HG03025 (cell line): ENCODE measurements around the gene AVEN.
"Not testable (repeated sequence)": the region's sequence is repeated elsewhere in the genome, so short reads cannot be mapped to it uniquely, and the experiment has no call there.

Experiments
- ATAC-seq: cut with Tn5 transposase; IDR thresholded peaks from one replicate; pipeline ENCODE4 v1.9.1; 2021; ENCODE audit warnings: mild to moderate bottlenecking, moderate library complexity; ENCODE audit not compliant: unreplicated experiment, low FRiP score

AVEN gene, protein sequence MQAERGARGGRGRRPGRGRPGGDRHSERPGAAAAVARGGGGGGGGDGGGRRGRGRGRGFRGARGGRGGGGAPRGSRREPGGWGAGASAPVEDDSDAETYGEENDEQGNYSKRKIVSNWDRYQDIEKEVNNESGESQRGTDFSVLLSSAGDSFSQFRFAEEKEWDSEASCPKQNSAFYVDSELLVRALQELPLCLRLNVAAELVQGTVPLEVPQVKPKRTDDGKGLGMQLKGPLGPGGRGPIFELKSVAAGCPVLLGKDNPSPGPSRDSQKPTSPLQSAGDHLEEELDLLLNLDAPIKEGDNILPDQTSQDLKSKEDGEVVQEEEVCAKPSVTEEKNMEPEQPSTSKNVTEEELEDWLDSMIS

DNA sequence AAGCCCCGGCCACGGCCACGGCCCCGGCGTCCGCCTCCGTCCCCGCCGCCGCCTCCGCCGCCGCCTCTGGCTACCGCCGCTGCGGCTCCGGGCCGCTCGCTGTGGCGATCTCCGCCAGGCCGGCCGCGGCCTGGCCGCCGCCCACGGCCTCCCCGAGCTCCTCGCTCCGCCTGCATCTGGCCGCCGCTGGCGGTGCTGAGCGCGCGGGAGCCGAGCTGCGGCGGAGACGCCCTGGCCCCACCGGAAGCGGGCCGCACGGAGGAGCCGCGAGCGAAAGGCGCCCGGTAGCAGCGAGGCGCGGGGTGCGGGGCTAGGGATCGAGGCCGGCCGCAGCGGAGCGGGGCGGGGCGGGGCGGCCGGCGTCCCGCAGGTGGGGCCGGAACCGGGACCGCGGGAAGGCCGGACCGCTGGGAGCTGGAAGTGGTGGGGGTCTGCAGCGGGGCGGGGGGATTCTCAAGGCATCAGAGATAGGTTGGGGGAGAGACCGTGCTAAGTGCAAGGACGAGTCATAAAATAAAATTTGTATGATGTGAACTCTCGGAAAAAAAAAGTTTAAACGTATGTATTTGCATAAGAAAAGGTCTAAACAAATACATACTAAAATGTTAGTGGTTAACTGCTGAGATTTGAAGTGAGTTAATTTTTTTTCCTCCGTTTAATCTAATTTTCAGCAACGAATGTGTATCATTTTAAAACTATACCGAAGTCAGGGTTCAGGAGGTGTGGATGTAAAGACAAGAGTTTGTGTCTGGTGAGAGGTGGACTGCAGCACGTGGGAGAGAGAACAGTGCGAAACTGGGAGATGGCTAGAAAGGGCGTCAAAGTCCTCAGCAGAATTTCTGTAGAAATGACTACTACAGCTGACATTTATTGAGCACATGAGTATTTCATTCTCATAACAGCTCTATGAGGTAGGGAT, at the start of gene AVEN:
Gene AVEN, minus strand, starts transcription at position 334 of the 919 bp plus-strand sequence. Its CDS starts 158 bp downstream, at position 176.
- peak; percentile 43 for ATAC-seq

DNA sequence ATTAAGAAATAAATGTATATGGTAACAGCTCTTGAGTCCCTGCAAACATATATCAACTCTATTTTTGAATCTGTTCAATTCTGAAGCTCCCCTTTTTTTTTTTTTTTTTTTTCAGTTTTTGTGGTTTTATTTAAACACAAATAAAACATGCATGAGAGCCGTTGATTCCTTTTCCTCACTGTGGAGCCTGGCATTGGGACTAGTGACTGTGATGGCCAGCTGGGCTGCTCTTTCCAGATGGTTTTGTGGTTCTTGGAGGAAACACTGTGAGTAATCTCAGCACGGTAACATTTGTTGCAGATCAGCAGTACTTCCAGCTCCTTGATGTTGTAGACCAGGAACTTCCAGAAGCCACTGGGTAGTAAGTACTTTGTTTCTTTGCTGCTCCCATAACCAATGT, 46.7 kb upstream of the AVEN start:
- no peak for ATAC-seq

DNA sequence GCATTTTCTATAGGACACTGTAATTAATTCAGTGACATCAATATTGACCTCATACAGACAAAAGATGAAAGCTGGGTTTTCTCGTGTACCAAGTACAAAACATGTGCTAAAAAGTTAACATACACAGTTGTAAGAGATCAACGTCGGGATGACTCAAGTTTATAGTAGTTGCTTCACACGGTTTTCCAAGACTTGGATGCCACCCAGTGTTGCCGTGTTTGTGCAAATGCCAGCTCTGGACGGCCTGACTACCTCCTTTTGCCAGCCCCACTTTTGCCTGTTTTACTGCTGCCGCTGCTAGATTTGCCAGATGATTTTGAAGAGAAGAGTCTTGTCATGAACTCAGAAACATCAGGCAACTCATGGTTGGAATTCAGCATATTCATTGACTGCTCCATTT, 45.1 kb upstream of the AVEN start:
- no peak for ATAC-seq

DNA sequence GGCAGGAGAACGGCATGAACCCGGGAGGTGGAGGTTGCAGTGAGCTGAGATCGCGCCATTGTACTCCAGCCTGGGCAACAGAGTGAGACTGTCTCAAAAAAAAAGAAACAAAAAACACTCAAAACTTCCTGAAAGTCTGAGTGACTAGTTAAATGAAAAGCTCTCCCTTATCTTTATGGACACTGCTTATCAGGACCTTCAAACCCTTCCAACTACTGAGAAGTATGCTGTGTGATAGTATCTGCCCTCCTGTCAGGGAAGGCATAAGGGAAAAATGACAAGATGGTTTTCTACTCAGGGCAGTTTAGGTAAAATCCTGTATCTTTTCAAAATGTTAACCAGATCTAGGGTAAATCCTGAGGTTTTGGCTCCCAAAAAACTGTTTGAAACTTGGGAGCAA, 40.9 kb upstream of the AVEN start:
- no peak for ATAC-seq

DNA sequence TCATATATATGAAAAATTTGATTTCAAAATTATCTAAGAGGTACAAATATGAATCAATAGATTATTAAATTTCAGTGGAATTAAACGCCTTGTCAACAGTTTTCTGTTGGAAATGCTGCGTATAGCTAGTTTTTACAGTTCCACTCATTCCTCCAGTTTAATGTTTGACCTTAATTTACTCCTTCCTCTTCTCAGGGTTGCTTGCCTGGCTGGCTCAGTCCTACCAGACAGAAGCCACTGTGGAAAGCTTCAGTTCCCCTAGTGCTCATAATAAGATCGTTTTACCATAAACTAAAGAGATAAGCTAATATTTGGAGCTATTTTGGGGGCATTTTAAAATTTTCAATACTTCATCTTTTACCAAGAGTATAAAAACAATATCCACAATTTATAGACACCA, 39.9 kb upstream of the AVEN start:
- no peak for ATAC-seq

DNA sequence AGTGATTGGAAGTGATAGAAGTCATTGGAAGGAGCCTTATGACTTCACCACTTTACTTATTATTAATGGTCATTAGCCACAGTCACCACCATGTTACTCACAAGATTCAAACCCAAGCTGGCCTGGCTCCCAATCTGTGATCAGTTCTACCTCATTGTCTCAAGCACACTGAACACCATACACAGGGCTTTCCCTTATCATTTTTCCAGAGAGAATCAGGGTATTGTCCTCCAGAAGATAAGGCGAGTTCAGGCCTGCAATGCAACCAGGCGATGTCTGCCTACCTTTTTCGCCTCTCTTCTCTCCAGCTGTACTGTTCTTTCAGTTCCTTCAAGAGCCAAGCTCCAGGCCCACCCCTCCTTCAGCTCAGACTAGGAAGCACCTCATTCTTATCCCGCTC, 37.8 kb upstream of the AVEN start:
- no peak for ATAC-seq

DNA sequence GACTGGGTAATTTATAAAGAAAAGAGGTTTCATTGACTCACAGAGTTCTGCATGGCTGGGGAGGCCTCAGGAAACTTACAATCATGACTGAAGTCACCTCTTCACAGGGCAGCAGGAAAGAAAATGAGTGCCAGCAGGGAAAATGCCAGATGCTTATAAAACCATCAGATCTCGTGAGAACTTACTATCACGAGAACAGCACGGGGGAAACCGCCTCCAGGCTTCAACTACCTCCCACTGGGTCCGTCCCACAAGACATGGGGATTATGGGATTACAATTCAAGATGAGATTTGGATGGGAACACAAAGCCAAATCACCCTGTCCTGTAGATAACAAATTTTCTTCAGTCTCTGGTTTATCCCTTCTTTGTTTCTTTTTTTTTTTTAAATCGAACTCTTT, 31.0 kb upstream of the AVEN start:
- no peak for ATAC-seq

DNA sequence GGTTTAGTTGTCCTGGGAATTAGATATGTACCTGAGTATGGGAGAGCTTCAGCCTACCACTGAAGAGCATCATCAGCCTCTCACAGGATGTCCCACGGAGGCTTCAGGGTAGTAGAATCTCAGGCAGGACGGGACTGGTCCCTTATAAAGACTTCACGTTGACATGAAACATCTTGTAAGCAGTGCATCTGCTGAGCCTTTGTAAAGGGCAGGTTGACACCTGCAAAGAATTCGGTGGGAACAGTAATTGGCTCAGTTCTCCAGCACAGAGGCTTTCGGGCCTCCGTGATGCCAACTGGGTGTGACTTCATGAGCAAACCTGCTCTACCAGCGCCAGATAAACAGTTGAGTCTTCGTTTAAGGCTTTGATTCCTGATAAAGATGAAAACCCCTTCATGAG, 26.9 kb upstream of the AVEN start:
- no peak for ATAC-seq

DNA sequence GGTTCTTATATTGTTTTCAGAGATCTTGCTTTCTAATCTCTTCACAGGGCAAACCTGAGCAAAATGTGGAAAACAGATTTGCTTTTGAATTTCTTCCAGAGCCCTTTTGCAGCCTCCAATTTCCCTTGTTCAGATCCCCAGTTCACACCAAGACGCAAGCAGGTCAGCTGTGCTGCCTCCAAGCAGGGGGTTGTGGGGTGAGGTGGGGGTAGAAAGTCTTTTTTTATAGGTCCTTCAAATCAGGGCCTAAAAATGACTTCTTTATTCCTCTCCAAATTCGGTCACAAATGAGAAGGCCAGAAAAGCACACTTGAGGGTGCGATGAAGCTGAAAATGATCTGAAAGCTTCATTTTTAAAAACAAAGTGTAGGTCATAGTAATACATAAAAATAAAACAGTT, 26.3 kb upstream of the AVEN start:
- no peak for ATAC-seq

DNA sequence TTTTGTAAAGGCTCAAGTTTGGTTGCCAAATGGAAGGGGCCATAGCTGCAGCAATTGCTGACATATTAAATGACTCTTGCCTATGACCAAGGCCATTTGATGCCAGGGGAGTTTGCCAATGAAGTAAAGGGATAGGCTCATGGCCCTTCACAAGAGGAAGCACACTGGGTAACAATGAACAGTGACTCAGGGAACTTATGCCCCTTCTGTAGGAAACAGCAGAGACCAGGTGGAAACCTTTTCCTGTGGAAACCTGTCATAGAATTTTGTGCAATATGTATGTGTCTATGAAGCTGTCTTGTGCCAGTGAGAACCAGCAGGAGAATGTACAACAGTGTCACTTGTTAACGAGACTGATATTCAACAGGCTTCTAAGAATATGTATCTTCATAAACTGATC, 25.4 kb upstream of the AVEN start:
- no peak for ATAC-seq

DNA sequence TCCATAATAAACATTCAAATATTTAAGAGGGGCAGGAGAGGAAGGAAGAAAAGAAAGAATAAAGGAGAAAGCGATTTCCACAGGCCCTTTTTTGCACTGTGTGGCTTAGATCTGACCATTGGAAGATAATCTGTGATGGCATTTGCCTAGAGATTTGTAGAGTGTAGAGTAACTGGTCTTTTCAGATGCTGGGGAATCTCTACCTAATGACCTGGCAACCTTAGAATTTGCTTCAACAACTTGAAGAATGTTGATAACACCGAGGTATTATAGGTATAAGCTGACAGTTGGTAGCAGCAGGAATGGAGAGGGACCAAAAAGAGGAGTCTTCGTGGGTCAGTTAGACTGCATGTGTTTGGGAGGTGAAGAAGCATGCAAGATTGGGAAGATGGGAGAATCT, 20.9 kb upstream of the AVEN start:
- ATAC-seq = no peak

DNA sequence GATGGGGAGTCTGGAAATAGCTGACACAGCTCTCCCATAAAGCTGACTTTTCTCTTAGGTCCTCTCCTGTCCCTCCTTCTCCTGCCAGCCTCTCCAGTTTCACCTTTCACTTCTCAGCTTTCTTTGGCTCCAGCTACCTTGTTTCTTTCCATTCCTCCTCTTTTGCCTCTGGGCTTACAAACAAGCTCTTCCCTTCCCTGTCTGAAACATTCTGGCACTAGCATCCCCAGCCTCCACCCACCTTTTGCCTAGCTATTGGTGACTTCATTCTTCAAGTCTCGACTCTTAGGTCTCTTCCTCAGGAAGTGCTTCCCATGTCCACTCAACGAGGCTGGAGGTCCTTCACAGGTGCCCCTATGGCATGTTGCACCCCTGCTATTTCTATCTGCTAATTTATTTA, 20.5 kb upstream of the AVEN start:
- no peak for ATAC-seq

DNA sequence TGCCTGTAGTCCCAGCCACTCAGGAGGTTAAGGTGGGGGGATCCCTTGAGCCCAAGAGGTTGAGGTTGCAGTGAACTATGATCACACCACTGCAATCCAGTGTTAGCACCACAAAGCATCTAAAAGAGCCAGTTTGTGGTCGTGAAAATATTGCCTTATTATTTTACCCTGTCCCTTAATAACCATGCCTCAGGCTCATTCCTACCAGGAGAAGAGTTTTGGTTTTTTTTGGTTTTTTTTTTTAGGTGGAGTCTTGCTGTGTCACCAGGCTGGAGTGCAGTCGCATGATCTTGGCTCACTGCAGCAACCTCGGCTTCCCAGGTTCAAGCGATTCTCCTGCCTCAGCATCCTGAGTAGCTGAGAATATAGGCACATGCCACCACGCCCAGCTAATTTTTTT, 17.9 kb upstream of the AVEN start:
- no peak for ATAC-seq

DNA sequence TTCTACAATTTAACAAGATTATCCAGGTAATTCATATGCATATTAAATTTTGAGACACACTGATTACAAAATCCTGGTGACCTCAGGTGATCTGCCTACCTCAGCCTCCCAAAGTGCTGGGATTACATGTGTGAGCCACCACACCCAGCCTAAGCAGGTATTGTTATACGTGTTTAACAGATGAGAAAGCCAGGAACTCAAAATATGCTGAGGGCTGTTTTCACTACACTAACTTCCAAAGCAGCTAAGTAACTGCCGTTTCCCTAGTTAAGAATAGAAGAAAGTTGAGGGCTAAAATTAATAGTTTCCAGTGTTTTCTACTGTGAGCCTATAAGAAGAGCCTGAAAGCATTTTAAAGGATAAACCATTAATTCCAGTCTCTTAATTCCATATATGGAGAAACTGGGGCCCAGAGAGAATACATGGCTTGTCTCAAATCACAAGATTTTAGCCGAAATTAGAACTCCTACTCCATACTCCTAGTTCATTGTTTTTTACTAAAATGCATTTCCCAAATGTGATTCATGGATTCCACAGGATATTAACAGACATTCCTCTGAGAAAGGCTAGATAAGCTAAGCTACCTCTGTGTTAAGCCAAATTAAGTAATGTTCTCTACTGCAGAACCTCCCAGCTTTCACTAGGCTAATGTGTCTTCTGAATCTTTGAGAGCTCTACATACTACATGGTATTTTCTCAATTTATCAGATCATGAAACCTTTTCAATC, 17.0 kb upstream of the AVEN start:
- ATAC-seq = no peak

DNA sequence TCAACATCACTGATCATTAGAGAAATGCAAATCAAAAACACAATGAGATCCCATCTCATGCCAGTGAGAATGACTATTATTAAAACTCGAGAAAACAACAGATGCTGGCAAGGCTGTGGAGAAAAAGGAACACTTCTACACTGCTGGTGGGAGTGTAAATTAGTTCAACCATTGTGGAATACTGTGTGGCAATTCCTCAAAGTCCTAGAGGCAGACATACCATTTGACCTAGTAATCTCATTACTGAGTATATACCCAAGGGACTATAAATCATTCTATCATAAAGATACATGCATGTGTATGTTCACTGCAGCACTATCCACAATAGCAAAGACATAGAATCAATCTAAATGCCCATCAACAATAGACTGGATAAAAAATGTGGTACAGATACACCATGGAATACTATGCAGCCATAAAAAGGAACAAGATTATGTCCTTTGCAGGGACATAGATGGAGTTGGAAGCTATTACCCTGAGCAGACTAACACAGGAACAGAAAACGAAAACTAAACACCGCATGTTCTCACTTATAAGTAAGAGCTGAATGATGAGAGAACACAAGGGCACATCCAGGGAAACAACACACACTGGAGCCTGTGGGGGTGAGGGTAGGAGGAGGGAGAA, 15.2 kb upstream of the AVEN start:
- ATAC-seq = no peak

DNA sequence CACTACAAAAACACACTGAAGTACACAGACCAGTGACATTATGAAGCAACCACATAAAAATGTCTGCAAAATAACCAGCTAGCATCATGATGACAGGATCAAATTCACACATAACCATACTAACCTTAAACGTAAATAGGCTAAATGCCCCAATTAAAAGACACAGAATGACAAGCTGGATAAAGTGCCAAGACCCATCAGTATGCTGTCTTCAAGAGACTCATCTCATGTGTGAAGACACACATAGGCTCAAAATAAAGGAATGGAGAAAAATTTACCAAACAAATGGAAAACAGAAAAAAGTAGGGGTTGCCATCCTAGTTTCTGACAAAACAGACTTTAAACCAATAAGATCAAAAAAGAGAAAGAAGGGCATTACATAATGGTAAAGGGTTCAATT, 11.4 kb upstream of the AVEN start:
- not testable (repeated sequence) for ATAC-seq

DNA sequence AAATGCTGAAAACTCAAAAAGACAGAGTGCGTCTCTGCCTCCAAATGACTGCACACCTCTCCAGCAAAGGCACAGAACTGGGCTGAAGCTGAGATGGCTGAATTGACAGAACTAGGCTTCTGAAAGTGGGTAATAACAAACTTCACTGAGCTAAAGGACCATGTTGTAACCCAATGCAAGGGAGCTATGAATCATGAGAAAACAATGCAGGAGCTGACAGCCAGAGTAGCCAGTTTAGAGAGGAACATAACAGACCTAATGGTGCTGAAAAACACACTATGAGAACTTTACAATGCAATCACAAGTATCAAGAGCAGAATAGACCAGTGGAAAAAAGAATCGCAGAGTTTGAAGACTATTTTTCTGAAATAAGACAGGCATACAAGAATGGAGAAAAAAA, 10.1 kb upstream of the AVEN start:
- ATAC-seq = no peak

DNA sequence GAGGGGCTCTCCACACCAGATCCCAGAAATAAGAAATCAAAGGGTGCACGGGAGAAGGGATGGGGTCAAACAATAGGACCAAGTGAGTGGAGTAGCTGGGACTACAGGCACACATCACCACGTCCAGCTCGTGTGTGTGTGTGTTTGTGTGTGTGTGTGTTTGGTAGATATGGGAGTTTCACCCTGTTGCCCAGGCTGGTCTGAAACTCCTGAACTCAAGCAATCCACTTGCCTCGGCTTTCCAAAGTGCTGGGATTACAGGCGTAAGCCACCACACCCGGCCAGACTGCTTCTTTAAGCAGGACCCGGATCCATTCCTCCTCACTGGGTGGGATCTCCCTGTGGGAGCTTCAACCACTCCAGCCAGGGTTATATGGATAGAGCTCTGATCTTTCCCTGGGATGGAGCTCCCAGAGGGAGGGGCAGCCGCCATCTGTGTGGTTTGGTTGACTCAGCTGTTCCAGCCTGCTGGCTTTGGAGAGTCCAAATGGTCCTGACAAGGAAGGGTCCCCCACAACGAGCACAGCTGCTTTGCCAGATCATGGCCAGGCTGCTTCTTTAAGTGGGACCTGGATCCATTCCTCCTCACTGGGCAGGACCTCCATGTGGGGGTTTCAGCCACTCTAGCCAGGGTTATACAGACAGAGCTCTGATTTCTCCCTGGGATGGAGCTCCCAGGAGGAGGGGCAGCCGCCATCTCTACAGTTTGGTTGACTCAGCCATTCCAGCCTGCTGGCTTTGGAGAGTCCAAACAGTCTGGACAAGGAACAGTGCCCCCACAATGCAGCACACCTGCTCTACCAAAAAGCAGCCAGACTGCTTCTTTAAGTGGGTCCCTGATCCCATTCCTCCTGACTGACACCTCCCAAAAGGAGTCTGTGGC, 9.1 kb upstream of the AVEN start:
- ATAC-seq = no peak

DNA sequence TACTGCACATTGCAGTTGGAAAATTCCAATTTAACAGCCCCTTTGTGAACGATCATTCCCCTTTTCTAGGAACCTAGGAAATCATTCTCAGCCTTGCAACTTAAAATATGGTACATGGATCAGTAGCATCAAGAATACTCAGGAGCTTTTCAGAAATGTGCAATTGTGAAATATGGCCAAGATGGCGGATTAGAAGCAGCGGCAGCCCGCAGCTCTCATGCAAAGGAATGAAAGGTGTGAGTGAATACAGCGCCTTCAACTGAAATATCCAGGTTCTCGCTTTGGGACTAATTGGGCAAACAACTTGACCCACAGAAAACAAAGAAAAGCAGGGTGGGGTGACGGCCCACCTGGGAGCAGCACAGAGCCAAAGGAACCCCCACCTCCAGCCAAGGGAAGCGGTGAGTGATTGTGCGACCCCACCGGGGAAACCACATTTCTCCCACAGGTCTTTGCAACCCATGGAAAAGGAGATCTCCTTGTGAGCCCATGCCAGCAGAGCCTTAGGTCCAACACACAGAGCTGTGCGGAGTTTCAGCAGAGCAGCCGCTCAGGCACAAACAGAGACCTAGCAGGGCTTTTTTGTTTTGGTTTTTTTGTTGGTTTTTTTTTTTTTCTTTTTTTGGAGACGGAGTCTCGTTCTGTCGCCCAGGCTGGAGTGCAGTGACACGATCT, 7.6 kb upstream of the AVEN start:
- ATAC-seq = no peak
